Muscle layer of duodenum (tissue), 2 donors: ENCODE results near the gene CDX1.

Experiments
- H3K27ac ChIP-seq: one replicate; pipeline ENCODE4 v1.7.0; 2013; ENCODE audit warnings: mild to moderate bottlenecking, low read length
- H3K27me3 ChIP-seq: one replicate; pipeline ENCODE4 v1.7.0; 2013; ENCODE audit warnings: low read depth, mild to moderate bottlenecking, control low read depth, low read length
- H3K36me3 ChIP-seq, 2 donors: one replicate each; pipeline ENCODE4 v1.7.0; 2013; ENCODE audit warnings: low read length in 2 of 2, control low read depth in 1 of 2, mild to moderate bottlenecking in 1 of 2; ENCODE audit not compliant: insufficient read depth in 2 of 2, control insufficient read depth in 1 of 2
- H3K4me1 ChIP-seq, 2 donors: one replicate each; pipeline ENCODE4 v1.7.0; 2013; ENCODE audit warnings: low read length in 2 of 2, mild to moderate bottlenecking in 2 of 2, control low read depth in 1 of 2, moderate library complexity in 1 of 2; ENCODE audit not compliant: insufficient read depth in 2 of 2, control insufficient read depth in 1 of 2
- H3K4me3 ChIP-seq, 2 donors: one replicate each; pipeline ENCODE4 v1.7.0; 2013; ENCODE audit warnings: low read length in 2 of 2, low read depth in 1 of 2, mild to moderate bottlenecking in 1 of 2
- H3K9me3 ChIP-seq, 2 donors: one replicate each; pipeline ENCODE4 v1.7.0; 2013; ENCODE audit warnings: low read length in 2 of 2, control low read depth in 1 of 2, mild to moderate bottlenecking in 1 of 2; ENCODE audit not compliant: control insufficient read depth in 1 of 2
- donor health status: healthy.

The CDX1 gene

GRCh38 chr5:150188146-150188842 is 21.7 kb downstream of the CDX1 start:
- Histone ChIP-seq H3K36me3 (no peaks in the 10 kb centered on the region), H3K4me3 (no peak overlapping the region), H3K27me3 (peaks cover 6% of the 10 kb centered on the region), H3K4me1 (peaks cover 0 to 9% of the 10 kb centered on the region in 2 donors), H3K27ac (no peak overlapping the region), H3K9me3 (no peaks in the 10 kb centered on the region)

- no peaks in the 10 kb centered on the region for H3K36me3 ChIP-seq
- peaks cover 6% of the 10 kb centered on the region for H3K27me3 ChIP-seq
- no peak overlapping the region for H3K27ac ChIP-seq
- H3K4me3 ChIP-seq = no peak overlapping the region
- H3K9me3 ChIP-seq = no peaks in the 10 kb centered on the region
- H3K4me1 ChIP-seq = peaks cover 0 to 9% of the 10 kb centered on the region in 2 donors
Observed at GRCh38 chr5:150189326-150189725, 22.7 kb downstream of the CDX1 start.

- H3K27me3 ChIP-seq = peaks cover 6% of the 10 kb centered on the region
- peak within 1 kb of the TSS in 1 of 2 donors; percentile 12 for H3K4me3 ChIP-seq
- H3K9me3 ChIP-seq = no peaks in the 10 kb centered on the region
- no peak within 1 kb of the TSS for H3K27ac ChIP-seq
- H3K4me1 ChIP-seq = peaks cover 0 to 9% of the 10 kb centered on the region in 2 donors
- no peaks in the 10 kb centered on the region for H3K36me3 ChIP-seq
Observed at GRCh38 chr5:150189728-150190502, 23.3 kb downstream of the CDX1 start, which contains the start of gene SLC6A7. SLC6A7 (plus strand) TSS chr5:150190062; CDS start chr5:150190328, 266 bp downstream.

GRCh38 chr5:150190503-150190979 is 24.0 kb downstream of the CDX1 start:
- Histone ChIP-seq H3K27me3 (peaks cover 6% of the 10 kb centered on the region), H3K4me3 (peak overlapping the region in 1 of 2 donors; percentile 12), H3K9me3 (no peaks in the 10 kb centered on the region), H3K27ac (no peak overlapping the region), H3K36me3 (no peaks in the 10 kb centered on the region), H3K4me1 (peaks cover 0 to 9% of the 10 kb centered on the region in 2 donors)

- Histone ChIP-seq H3K27me3 (peaks cover 6% of the 10 kb centered on the region), H3K27ac (no peak overlapping the region), H3K4me3 (no peak overlapping the region), H3K36me3 (no peaks in the 10 kb centered on the region), H3K9me3 (no peaks in the 10 kb centered on the region), H3K4me1 (peaks cover 0 to 9% of the 10 kb centered on the region in 2 donors)
Observed at GRCh38 chr5:150190987-150191386, 24.4 kb downstream of the CDX1 start.

GRCh38 chr5:150192462-150192861 is 25.9 kb downstream of the CDX1 start:
- no peak overlapping the region for H3K27ac ChIP-seq
- no peaks in the 10 kb centered on the region for H3K9me3 ChIP-seq
- no peak overlapping the region for H3K4me3 ChIP-seq
- H3K36me3 ChIP-seq = no peaks in the 10 kb centered on the region
- peaks cover 0 to 9% of the 10 kb centered on the region in 2 donors for H3K4me1 ChIP-seq
- H3K27me3 ChIP-seq = peaks cover 6% of the 10 kb centered on the region

GRCh38 chr5:150195736-150196485 is 29.3 kb downstream of the CDX1 start:
- H3K27me3 ChIP-seq = no peaks in the 10 kb centered on the region
- H3K4me3 ChIP-seq = no peak overlapping the region
- H3K36me3 ChIP-seq = no peaks in the 10 kb centered on the region
- no peaks in the 10 kb centered on the region for H3K4me1 ChIP-seq
- no peak overlapping the region for H3K27ac ChIP-seq
- no peaks in the 10 kb centered on the region for H3K9me3 ChIP-seq

- Histone ChIP-seq H3K27me3 (no peaks in the 10 kb centered on the region), H3K4me1 (no peaks in the 10 kb centered on the region), H3K4me3 (no peak overlapping the region), H3K27ac (no peak overlapping the region), H3K36me3 (no peaks in the 10 kb centered on the region), H3K9me3 (no peaks in the 10 kb centered on the region)
Observed at GRCh38 chr5:150196514-150196913, 29.9 kb downstream of the CDX1 start.

- Histone ChIP-seq H3K27ac (no peak overlapping the region), H3K9me3 (no peaks in the 10 kb centered on the region), H3K4me3 (no peak overlapping the region), H3K27me3 (no peaks in the 10 kb centered on the region), H3K4me1 (no peaks in the 10 kb centered on the region), H3K36me3 (no peaks in the 10 kb centered on the region)
Observed at GRCh38 chr5:150196986-150197385, 30.4 kb downstream of the CDX1 start.

GRCh38 chr5:150197476-150197875 is 30.9 kb downstream of the CDX1 start:
- H3K36me3 ChIP-seq = no peaks in the 10 kb centered on the region
- no peak overlapping the region for H3K27ac ChIP-seq
- no peaks in the 10 kb centered on the region for H3K9me3 ChIP-seq
- H3K27me3 ChIP-seq = no peaks in the 10 kb centered on the region
- no peaks in the 10 kb centered on the region for H3K4me1 ChIP-seq
- H3K4me3 ChIP-seq = no peak overlapping the region

- H3K4me1 ChIP-seq = no peaks in the 10 kb centered on the region
- H3K27me3 ChIP-seq = no peaks in the 10 kb centered on the region
- no peaks in the 10 kb centered on the region for H3K36me3 ChIP-seq
- H3K9me3 ChIP-seq = no peaks in the 10 kb centered on the region
- no peak overlapping the region for H3K27ac ChIP-seq
- no peak overlapping the region for H3K4me3 ChIP-seq
Observed at GRCh38 chr5:150202501-150202900, 35.9 kb downstream of the CDX1 start.
